Activated CD8-positive, alpha-beta memory T cell treated with anti-CD3 and anti-CD28 coated beads, Interleukin-2, amount 50 U/mL, for 24 hours (primary cell): ENCODE data around the gene ACKR3.

ENCODE experiments used
- DNase-seq: peaks from one replicate; pipeline ENCODE4 v3.0.0-alpha.2; 2020; ENCODE audit errors: extremely low read depth

ACKR3 gene

DNA sequence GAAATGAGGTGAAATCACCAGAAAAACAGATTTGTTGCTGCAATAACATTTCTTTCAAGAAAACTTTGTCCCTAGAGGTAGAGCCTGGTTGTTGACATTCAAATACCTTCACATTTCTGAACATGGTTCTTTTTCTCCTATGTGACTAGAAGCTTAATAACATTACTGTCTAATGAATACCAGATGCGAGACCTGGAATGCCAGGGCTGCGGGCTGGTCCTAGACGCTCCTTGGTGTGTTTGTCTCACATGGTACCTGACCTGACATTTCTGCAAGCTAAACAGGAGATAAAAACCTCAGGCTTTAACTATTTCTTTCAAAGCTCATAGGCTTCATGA is 38.5 kb downstream of the ACKR3 start:
- no peak for DNase-seq

DNA sequence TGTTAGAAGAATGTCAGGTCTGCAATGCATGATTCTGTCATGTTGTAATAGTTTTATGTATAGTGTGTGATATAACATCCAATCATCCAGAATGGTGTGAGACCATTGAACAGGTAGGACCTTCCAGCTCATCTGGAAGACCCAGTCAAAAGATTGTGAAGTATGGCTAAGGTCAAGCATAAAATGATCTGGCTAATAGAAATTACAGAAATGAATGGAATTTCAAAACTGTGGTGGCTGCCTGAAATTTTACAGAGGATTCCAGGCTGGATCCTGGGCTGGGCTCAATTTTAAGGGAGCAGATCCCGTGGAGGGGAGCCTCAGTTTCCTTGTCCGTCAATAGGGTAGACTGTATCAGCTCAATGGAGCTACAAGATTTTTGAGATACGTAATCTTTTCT is 39.1 kb downstream of the ACKR3 start:
- no peak for DNase-seq

DNA sequence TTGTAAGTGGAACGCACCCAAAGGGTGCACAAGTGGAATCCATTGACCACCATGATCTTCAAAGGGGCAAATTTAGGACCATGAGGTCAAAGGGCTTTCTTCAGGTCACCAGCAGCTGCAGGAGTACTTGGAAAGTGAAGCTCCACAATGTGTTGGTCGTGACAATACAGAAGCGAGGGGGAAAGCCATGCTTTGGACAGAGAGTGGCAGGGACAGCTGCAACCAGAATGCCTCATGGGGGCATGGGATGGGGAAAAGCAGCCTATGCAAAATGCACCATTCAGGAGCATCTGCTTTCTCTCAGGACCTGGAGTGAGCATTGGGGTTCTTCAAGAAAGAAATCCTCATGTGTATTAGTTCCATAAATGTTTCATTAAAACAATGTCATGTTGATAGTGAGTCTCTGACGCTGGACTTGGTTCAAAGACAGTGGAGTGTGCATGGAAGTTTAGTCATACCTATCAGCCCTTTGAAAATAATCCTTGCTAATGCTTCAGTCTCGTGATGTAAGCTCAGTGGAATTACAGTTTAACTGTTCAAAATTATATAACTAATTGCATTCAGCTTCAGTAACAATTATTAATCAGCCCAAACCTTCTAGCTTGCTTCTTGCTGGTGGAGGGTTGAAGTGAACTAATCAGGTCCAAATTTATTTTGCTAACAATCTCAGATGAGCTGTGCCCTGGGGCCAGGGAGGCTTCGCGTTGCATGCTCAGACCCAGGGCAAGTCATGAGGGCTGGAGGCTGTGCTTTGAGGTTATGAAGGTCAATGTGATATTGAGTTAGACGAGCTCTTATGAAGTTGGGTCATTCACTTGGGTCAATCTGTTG is 41.6 kb downstream of the ACKR3 start:
- DNase-seq: no peak

DNA sequence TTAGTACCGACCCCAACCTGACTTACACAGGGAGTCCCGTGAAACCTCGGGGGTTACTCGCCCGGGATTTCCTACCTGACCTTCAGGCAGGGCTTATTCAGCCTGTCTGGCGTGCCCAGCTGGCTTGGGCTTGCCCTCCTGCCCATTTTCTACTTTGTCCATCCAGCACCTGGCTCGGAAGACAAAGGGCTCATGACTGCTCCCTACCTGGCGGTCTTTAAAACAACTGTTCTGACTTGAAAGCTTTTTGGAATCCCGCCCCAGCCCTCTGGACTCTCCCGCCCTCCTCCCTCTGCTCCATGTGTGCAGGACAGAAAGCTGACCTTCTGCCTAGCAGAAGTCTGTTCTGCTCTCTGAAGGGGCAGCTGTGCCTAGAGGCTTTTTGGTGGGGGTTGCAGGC is 43.1 kb downstream of the ACKR3 start:
- DNase-seq: no peak

DNA sequence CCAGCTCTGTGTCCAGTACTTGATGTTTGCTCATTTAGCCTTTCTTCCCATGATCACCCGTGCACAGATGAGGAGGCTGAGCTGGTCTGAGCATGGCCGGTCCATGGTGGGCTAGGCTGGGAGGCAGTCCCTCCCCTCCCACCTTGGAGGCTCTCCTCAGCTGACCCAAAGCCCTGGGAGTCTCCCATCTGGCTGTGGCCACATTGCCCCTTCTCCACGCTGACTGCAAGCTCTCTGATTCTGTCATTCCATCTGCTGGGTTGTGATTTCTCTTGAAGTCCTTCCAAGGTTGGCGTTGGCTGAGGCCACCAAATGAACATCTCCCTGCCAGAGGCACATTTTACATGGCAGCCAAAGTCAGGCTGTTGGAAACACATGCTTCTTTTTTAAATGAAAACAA is 44.0 kb downstream of the ACKR3 start:
- DNase-seq: no peak

DNA sequence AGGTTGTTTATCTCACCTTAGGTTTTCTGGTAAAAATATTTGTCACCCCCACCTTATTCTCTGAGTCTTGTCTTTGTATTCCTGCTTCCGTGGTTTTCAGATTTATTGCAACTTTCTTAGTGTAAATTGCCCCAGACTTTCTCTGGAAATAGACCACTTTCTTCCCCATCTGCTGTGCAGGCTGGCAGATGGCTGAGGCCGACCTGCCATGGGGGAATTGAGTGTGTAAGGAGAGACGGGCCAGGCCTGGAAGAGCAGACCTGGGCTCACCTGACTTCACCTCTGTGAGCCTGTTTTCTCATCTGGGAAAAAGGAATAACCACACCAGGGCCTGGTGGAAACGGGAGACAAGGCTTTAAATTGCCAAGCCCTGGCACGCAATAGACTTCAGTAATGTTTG is 44.9 kb downstream of the ACKR3 start:
- no peak for DNase-seq

DNA sequence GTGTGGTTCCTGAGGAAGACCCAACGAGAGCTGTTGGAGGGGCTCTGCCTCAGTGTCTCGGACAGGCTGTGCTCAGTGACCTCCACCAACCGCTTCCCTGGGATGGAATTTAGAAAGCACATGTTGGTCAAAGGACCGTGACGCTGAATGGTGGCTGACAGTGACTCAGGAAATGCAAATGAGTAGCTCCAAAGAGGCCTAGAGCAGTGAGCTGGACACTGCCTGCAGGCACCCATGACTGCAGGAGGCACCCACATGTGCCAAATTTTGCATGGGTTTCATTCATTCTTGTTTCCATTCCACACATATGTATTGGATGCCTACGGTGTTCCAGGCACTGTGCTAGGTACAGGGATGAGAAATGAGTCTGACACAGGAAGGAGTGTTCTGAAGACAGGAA is 46.4 kb downstream of the ACKR3 start:
- DNase-seq: no peak

DNA sequence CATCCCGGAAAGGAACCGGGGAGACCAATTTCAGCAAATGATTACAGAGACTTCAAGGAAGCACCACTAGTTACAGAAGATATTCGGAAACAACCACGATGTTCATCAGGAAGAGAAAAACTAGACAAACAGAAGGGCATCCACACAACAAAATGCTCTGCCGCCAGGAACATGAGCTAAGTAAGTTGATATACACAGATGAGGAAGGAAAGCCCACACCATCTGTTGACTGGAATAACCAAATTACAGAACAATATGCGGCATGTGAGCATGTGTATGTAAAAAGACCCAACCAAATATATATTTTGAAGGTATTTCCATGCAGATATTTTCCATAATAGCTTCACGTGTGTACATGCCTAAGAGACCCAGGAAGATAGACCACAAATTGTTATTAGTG is 47.0 kb downstream of the ACKR3 start:
- no peak for DNase-seq

DNA sequence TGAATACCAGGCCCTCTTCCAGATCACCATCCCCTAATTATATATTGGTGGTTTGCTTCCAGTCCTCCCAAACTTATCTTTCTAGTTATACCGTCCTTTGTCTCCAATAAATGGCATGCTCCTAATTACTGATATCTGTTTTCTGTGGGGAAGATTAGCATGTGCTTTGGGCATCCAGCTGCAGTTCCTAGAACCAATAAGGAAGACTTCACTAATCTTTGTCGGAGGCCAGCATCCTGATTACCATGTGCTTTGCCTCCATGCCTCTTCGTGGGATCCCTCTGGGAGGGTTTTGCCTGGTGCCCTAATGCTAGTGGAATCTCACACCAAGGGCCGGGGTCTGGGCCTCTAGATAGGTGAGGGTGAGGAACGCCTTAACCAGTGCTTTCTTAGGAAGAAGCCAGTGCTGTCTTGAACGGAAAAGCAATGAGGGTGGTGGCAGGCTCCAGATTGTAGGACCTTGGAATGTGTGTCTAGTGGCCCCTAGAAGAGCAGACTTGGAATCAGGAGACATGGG is 47.7 kb downstream of the ACKR3 start:
- no peak for DNase-seq

DNA sequence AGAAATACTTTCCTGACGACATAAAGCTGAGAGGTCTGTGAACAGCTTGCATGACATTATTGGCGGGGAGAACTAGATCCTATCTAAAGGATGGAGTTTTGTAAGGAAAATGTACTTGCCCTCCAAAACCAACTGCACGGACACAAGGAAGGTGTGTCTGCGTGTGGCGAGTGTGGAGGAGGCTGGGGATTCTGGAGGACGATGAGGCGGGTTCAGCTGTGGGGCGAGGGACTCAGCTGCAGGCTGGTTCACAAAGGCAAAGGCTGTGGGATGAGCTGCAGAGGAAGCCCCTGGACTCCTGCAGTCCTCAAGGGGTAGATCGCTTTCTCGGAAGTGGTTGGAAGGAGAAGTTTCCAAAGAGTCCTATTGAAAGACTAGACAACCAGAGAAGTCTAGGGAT is 48.2 kb downstream of the ACKR3 start:
- DNase-seq: no peak

DNA sequence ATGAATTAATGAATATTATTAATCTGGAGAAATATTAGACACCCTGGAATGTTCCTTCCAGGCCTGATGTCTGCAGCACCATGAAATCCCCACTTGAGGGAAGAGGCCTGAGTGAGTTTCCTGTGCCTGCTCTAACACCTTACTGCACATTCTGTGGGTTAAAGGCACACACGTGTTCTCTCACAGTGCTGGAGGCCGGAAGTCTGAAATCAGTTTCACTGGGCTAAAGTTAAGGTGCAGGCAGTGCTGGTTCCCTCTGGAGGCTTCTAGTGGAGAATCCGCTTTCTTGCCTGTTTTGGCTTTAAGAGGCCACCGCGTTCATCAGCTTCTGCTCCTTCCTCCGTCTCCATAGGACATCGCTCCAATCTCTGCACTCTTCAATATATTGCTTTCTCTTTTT is 48.7 kb downstream of the ACKR3 start:
- DNase-seq: no peak

DNA sequence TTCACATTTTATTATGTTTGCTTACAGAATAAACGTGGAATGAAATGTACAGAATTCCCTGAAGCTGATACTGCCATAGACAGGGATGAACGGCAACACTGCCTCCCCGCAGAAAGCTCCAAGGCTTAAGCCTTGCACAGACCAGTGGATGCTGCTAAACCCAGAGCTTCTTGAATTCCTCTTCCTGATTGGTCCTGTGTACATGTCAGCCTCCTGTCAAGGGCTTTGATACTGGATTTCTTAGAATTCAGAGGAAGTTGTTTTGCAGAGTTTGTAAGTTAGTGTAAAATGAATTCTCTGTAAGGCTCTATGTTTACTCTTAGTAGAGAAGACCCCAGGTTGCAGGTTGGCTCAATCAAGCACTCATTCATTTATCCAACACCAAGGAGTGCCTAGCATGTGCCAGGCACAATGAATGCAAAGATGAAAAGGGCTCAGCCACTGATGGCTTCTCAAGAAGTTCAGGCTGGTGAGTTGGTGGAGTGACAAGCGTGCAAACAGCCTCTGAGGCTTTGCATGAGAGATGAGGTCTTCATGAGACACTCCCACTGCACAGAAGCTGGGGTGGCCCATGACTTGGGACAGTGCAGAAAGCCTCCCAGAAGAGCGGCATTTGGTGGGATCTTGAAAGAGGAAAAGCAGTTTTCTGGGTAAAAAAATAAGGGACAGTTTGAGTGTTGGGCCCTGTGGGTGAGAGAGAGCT is 50.4 kb downstream of the ACKR3 start:
- DNase-seq: no peak

DNA sequence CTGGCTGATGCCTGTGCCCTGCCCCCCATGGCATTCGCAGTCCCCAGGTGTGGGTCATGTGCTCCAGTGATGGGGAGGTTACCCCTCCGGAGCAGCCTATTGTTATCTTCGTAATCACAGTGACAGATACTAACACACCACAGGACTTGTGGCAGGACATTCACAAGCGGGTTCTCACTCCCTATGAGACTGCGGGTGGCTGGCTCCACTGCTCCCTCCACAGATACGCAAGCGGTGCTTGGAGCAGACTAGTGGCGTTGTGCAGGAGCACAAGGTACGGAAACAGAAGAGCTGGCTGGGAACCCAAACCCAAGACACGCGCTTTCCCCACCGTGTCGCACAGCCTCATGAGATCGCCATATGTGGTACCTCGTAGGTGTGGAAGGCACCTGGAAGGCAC is 52.2 kb downstream of the ACKR3 start:
- no peak for DNase-seq

DNA sequence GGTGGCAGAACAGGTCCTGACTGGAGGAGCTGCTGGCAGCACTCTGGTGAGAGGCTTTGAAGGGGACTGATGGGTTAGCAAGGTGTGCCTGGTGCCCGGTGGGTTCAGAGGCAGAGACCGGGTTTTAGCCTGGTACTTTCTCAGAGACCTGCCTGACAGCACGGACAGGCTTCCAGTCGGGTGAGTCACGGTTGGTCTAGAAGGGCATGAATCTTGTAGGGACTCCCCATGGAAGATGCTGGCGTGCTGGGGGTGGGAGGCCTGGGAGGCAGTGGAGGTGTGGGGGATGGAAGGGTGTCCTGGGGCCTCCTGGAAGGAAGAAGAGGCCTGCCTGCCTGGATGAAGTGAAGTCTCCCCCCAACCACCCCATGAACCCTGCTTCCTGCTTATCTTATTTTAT is 52.6 kb downstream of the ACKR3 start:
- DNase-seq: no peak

DNA sequence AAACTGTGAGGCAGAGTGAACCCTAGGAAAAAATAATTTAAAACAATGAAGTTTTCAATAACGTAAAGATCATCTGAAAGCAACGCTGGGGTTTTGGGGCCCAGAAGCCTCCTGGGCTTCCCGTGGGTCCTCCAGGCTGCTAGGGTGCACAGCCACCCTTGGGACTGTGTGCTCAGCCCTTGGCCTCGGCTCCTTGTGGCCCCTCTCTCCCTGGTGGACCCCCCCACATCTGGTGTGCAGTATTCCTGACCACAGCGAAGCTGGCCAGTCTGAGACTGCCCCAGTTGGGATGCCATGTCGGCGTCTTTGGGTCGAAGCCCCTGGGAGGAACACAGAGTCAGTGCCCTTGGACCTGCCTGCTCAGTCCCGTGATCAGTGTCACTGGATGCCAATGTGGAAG is 53.0 kb downstream of the ACKR3 start:
- DNase-seq: no peak

DNA sequence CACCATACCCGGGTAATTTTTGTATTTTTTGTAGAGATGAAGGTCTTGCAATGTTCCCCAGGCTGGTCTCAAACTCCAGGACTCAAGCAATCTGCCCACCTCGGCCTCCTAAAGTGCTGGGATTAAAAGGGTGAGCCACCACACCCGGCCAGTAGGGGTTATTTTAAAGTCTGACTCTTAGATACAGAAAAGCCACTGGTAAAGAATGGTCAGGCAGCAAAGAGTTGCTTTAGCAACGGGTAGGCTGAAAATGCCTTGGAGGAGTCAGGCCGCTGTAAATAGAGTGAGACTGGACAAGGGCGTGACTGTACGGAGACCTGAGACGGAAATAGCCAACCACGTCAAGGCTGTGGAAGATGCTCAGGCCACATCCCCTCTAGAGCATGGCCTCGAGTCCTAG is 54.2 kb downstream of the ACKR3 start:
- no peak for DNase-seq

DNA sequence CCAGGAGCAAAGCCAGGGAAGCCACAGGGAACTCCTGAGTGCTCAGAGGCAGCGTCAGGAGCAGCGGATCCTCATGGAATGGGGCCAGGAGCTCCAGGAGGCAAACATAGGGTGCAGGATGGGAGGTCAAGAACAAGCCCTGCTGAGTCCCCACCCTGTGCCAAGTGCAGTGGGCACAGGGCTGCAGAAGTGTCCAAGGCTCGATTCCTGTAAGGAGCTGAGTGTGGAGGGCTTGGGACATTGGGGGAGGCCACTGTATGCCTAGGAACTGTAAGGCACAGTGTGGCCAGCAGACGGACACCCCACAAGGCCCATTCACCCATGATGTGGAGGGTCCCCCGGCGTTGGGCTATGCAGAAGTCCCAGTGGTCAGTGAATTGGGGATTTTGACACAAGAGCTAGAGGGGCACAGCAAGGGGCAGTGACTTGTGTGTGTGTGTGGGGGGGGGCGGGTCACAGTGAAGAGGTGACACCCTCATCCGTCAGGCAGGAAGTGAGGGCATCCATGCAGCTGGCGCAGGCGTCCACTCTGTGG is 55.6 kb downstream of the ACKR3 start:
- DNase-seq: no peak

DNA sequence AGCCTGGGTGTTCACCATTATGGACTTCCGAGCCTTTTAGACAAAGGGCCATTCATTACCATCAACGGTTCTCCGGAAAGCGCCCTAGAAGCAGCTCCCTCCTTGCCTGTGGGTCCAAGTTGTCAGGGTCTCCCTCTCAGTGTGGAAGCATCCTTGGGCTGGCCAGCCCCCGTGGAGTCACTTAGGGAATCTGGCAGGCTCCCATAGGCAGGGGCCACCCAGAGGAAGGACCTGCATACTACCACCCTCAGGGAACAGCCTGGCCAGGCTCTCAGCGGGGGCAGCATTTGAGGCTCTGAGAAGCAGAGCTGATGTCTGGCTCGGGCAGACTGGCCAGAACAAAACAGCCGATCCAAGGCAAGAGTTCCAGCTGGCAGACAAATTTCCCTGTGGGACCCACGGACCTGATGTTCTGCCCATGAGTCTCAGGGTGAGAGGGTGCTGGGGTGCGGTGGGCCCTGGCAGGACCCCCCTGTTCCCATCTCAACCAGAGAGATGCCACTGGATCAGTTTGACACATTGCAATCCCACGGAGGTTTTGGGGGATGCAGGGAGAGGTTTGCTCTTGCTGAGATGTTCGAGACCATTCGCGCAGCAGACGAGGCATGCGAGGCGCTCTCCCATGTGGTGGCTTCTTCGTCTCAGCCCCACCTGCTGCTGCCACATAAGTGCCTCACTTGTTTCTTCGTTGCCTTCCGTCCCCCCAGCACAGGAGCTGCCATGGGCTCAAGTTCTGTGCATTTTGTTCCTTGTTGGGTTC is 56.9 kb downstream of the ACKR3 start:
- DNase-seq: no peak

DNA sequence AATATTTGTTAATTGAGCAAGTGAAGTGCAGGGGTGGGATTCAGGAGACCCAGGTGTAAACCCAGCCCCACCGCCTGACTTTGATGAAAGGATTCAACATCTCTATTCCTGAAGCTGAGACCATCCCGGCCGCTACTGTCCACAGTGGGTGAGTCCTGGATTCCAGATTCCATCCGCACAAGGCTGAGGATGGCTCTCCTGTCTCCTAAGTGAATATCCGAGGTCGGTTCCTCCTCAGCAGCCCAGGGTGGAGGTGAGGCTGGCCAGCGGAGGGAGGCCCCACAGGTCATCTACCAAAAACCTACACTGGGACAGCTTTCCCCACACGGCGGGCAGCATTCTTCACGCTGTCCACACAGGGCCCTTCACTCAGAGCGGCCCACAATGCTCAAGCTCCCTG is 57.6 kb downstream of the ACKR3 start:
- no peak for DNase-seq

DNA sequence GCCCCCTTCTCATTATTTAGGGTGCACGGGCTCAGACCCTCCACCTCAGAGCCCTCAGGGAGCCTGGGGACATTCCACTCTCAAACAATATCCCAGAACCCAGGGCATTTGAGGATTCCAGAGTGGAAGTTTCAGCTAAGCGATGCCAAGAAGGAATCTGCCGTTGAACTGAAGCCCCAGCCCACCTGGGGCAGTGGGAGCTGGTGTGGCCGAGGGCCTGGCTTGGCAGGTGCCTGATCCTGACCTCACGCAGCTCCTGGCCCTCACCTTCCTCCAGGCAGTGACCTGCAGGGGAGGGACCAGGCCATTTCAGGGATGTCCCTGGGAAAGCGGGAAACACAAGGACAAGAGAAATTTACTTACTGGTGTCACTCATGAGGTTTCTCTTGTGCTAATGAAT is 58.2 kb downstream of the ACKR3 start:
- no peak for DNase-seq

DNA sequence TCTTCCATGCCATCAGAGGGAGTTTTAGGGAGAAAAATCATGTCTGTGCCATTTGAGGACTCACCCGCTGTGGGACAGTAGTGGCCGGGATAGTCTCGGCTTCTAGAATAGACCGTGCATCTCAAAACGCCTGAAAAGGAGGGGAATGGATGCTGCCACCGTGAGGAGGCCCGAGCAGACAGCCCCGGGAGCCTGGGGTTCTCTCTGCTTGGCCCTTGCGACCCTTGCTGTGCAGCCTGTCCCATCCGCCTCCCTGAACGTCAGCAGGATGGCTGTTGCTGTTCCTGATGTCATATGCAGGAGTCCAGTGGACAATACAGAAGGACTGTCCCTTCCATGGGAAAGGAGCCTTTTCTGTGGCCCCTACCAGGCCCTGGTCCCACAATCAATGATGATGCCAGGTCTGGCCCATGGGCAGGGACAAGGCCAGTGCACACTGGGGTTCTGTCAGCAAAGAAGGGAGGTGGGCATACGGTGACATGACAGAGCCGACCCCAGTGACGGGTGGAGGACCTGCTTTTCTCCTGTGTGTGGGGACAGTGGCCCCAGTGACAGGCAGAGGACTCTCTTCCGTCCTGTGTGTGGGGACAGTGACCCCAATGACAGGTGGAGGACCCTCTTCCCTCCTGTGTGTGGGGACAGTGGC is 58.8 kb downstream of the ACKR3 start:
- no peak for DNase-seq
